ENCODE measurements around the gene ZRANB3.
A peak's percentile ranks its signal among the peaks of the same experiment; 100 is the strongest.
"Not testable (repeated sequence)": the region's sequence is repeated elsewhere in the genome, so short reads cannot be mapped to it uniquely, and the experiment has no call there.

ZRANB3 gene

DNA sequence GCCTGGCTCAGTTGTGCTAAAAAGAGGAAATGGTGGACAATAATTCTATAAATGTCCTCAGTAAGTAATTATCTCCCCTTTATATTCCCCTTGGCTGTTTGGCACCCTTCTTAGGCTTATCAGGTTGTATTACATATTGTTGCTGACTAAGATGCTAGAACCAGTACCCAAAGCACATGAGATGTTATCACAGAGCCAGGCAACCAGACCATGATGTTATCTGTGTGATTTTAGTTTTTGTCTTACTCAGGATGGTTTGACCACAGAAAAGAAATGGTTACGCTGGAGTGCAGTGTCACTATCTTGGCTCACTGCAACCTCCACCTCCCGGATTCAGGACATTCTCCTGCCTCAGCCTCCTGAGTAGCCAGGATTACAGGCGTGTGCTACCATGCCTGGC, 15.4 kb upstream of the ZRANB3 start:
- Histone ChIP-seq H4K20me1 (ENCODE audit: insufficient read depth, low read length, poor library complexity, severe bottlenecking) (peaks cover 13% of the 10 kb centered on the region), H3K4me3 (ENCODE audit: low read length, poor library complexity, severe bottlenecking) (no peak overlapping the region), H3F3A (ENCODE audit: low read depth) (no peaks in the 10 kb centered on the region), H3K27me3 (ENCODE audit: insufficient read depth, low read length, poor library complexity, severe bottlenecking) (no peaks in the 10 kb centered on the region), H3K4me2 (ENCODE audit: low read depth, low read length, poor library complexity, severe bottlenecking) (no peak overlapping the region), H3K9me3 (ENCODE audit: insufficient read depth, low read depth, low read length) (no peaks in the 10 kb centered on the region), H3K79me2 (ENCODE audit: insufficient read depth, low read length) (peaks cover 90% of the 10 kb centered on the region), H3K36me3 (ENCODE audit: insufficient read depth, low read length) (no peaks in the 10 kb centered on the region), H3K4me1 (ENCODE audit: insufficient read depth, low read length, poor library complexity, severe bottlenecking) (peaks cover 14% of the 10 kb centered on the region), H2AFZ (ENCODE audit: low read length) (no peak overlapping the region), H3K9ac (ENCODE audit: low read depth, low read length, poor library complexity, severe bottlenecking) (no peak overlapping the region), H3K9me2 (replicated peaks; ENCODE audit: low read depth, low read length) (no peaks in the 10 kb centered on the region)
- TF ChIP-seq EZH2phosphoT487 (IDR thresholded peaks at IDR 0.05; ENCODE audit: borderline replicate concordance): no peak
- TF ChIP-seq, protein P1, sequence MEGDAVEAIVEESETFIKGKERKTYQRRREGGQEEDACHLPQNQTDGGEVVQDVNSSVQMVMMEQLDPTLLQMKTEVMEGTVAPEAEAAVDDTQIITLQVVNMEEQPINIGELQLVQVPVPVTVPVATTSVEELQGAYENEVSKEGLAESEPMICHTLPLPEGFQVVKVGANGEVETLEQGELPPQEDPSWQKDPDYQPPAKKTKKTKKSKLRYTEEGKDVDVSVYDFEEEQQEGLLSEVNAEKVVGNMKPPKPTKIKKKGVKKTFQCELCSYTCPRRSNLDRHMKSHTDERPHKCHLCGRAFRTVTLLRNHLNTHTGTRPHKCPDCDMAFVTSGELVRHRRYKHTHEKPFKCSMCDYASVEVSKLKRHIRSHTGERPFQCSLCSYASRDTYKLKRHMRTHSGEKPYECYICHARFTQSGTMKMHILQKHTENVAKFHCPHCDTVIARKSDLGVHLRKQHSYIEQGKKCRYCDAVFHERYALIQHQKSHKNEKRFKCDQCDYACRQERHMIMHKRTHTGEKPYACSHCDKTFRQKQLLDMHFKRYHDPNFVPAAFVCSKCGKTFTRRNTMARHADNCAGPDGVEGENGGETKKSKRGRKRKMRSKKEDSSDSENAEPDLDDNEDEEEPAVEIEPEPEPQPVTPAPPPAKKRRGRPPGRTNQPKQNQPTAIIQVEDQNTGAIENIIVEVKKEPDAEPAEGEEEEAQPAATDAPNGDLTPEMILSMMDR (conservative IDR thresholded peaks at IDR 0.05; ENCODE audit: low read length): no peak

DNA sequence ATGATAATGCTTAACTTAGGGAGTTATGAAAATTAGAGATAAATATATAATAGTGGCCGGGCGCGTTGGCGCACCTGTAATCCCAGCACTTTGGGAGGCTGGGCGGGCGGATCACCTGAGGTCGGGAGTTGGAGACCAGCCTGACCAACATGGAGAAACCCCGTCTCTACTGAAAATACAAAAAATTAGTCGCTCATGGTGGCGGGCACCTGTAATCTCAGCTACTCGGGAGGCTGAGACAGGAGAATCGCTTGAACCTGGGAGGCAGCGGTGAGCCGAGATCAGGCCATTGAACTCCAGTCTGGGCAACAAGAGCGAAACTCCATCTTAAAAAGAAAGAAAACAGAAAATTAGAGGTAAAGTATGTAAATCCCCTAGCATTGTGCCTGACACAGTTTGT, 2.5 kb upstream of the ZRANB3 start:
- Histone ChIP-seq H3K4me2 (ENCODE audit: low read depth, low read length, poor library complexity, severe bottlenecking) (peak overlapping the region; percentile 70), H4K20me1 (ENCODE audit: insufficient read depth, low read length, poor library complexity, severe bottlenecking) (peaks cover 56% of the 10 kb centered on the region), H3K4me1 (ENCODE audit: insufficient read depth, low read length, poor library complexity, severe bottlenecking) (peaks cover 47% of the 10 kb centered on the region), H3K79me2 (ENCODE audit: insufficient read depth, low read length) (peaks cover 81% of the 10 kb centered on the region), H3K9ac (ENCODE audit: low read depth, low read length, poor library complexity, severe bottlenecking) (peak overlapping the region; percentile 44), H3K4me3 (ENCODE audit: low read length, poor library complexity, severe bottlenecking) (peak overlapping the region; percentile 80)
- not testable (repeated sequence) for H2AFZ ChIP-seq (ENCODE audit: low read length); H3K36me3 ChIP-seq (ENCODE audit: insufficient read depth, low read length); H3F3A ChIP-seq (ENCODE audit: low read depth); H3K9me3 ChIP-seq (ENCODE audit: insufficient read depth, low read depth, low read length); H3K9me2 ChIP-seq (replicated peaks; ENCODE audit: low read depth, low read length); H3K27me3 ChIP-seq (ENCODE audit: insufficient read depth, low read length, poor library complexity, severe bottlenecking)

DNA sequence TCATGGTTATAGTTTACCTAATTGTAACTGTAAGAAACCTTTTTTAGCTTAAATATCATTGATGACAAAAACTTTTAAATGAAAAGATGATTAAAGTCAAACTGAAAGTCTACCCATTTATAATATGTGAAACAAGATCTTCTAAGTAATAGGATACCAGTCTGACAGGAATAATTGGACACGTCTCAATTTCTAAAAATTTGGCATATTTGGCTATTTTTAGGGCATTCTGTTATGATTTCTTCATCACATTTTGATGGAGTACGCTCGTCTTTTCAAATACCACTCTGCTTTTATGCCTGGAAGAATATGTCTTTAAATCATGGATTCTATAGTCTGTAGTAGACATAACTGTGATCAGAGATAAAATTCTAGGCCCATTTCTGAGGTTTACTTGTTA, 1.6 kb upstream of the ZRANB3 start:
- H2AFZ ChIP-seq (ENCODE audit: low read length): no peak overlapping the region
- no peaks in the 10 kb centered on the region for H3K27me3 ChIP-seq (ENCODE audit: insufficient read depth, low read length, poor library complexity, severe bottlenecking)
- H3K4me2 ChIP-seq (ENCODE audit: low read depth, low read length, poor library complexity, severe bottlenecking): peak overlapping the region; percentile 70
- H3K4me1 ChIP-seq (ENCODE audit: insufficient read depth, low read length, poor library complexity, severe bottlenecking): peaks cover 56% of the 10 kb centered on the region
- TF ChIP-seq, protein P1 (conservative IDR thresholded peaks at IDR 0.05; ENCODE audit: low read length): no peak
- no peak for TF ChIP-seq EZH2phosphoT487 (IDR thresholded peaks at IDR 0.05; ENCODE audit: borderline replicate concordance)
- H3K79me2 ChIP-seq (ENCODE audit: insufficient read depth, low read length): peaks cover 81% of the 10 kb centered on the region
- peak overlapping the region; percentile 29 for H3K9ac ChIP-seq (ENCODE audit: low read depth, low read length, poor library complexity, severe bottlenecking)
- no peaks in the 10 kb centered on the region; the same call in 1 of the 2 replicates for H3F3A ChIP-seq (ENCODE audit: low read depth)
- peak overlapping the region; percentile 80 for H3K4me3 ChIP-seq (ENCODE audit: low read length, poor library complexity, severe bottlenecking)
- H3K36me3 ChIP-seq (ENCODE audit: insufficient read depth, low read length): no peaks in the 10 kb centered on the region
- no peaks in the 10 kb centered on the region for H3K9me2 ChIP-seq (replicated peaks; ENCODE audit: low read depth, low read length)
- peaks cover 48% of the 10 kb centered on the region for H4K20me1 ChIP-seq (ENCODE audit: insufficient read depth, low read length, poor library complexity, severe bottlenecking)
- no peaks in the 10 kb centered on the region for H3K9me3 ChIP-seq (ENCODE audit: insufficient read depth, low read depth, low read length)
